H9 (cell line): ENCODE data around the gene BCO1. TPM values are rescaled to one million over a fixed set of nuclear protein-coding genes. Genes with fewer than 3 reads are reported as not detected.

ENCODE experiments used
- DNase-seq: peaks from one replicate; pipeline ENCODE4 v3.0.0-alpha.2; 2017
- H2AFZ ChIP-seq: one replicate; pipeline ENCODE4 v1.6.1; 2013; ENCODE audit warnings: mild to moderate bottlenecking, low read length, control low read depth, moderate library complexity
- H2AK5ac ChIP-seq: 2 replicates; pipeline ENCODE4 v1.6.1; 2013; ENCODE audit warnings: low read length, control low read depth, mixed read lengths; ENCODE audit not compliant: insufficient read length
- H2BK120ac ChIP-seq: one replicate; pipeline ENCODE4 v1.6.1; 2013; ENCODE audit warnings: low read depth, mild to moderate bottlenecking, low read length, control low read depth, inconsistent platforms; ENCODE audit not compliant: poor library complexity, severe bottlenecking
- H2BK12ac ChIP-seq: 2 replicates; pipeline ENCODE4 v1.6.1; 2013; ENCODE audit warnings: low read length, control low read depth, mixed read lengths, low read depth; ENCODE audit not compliant: insufficient read length
- H2BK15ac ChIP-seq: 2 replicates; pipeline ENCODE4 v1.6.1; 2013; ENCODE audit warnings: low read depth, low read length, control low read depth
- H2BK20ac ChIP-seq: one replicate; pipeline ENCODE4 v1.6.1; 2013; ENCODE audit warnings: low read depth, mild to moderate bottlenecking, low read length, control low read depth, inconsistent platforms; ENCODE audit not compliant: poor library complexity, severe bottlenecking
- H2BK5ac ChIP-seq: 2 replicates; pipeline ENCODE4 v1.6.1; 2013; ENCODE audit warnings: low read length, control low read depth, mixed read lengths; ENCODE audit not compliant: insufficient read length
- H3K14ac ChIP-seq: 2 replicates; pipeline ENCODE4 v1.6.1; 2013; ENCODE audit warnings: low read length, control low read depth; ENCODE audit not compliant: insufficient read depth
- H3K18ac ChIP-seq: 2 replicates; pipeline ENCODE4 v1.6.1; 2013; ENCODE audit warnings: low read depth, mild to moderate bottlenecking, mixed read lengths, low read length, control low read depth; ENCODE audit not compliant: insufficient read length
- H3K23ac ChIP-seq: 2 replicates; pipeline ENCODE4 v1.6.1; 2013; ENCODE audit warnings: low read length, control low read depth, mixed read lengths, low read depth; ENCODE audit not compliant: insufficient read length
- H3K23me2 ChIP-seq: 2 replicates; pipeline ENCODE4 v1.6.1; 2013; ENCODE audit warnings: low read depth, mild to moderate bottlenecking, mixed read lengths, low read length, control low read depth; ENCODE audit not compliant: insufficient read length, poor library complexity, severe bottlenecking
- H3K27ac ChIP-seq: 2 replicates; pipeline ENCODE4 v1.5.1; 2013; ENCODE audit warnings: low read length, control low read depth, mixed read lengths, low read depth; ENCODE audit not compliant: insufficient read length
- H3K27me3 ChIP-seq: 2 replicates; pipeline ENCODE4 v1.6.1; 2013; ENCODE audit warnings: low read length, control low read depth, inconsistent platforms; ENCODE audit not compliant: insufficient read depth
- H3K4ac ChIP-seq: 2 replicates; pipeline ENCODE4 v1.6.1; 2013; ENCODE audit warnings: low read depth, mild to moderate bottlenecking, control low read depth, inconsistent platforms, low read length, moderate library complexity
- H3K4me1 ChIP-seq: 2 replicates; pipeline ENCODE4 v1.6.1; 2013; ENCODE audit warnings: low read length, control low read depth, inconsistent platforms; ENCODE audit not compliant: insufficient read depth
- H3K4me2 ChIP-seq: 2 replicates; pipeline ENCODE4 v1.6.1; 2013; ENCODE audit warnings: low read length, control low read depth, mixed read lengths; ENCODE audit not compliant: insufficient read length, insufficient read depth
- H3K56ac ChIP-seq: 2 replicates; pipeline ENCODE4 v1.6.1; 2013; ENCODE audit warnings: low read depth, mild to moderate bottlenecking, mixed read lengths, low read length, control low read depth; ENCODE audit not compliant: insufficient read length
- H3K79me1 ChIP-seq: 2 replicates; pipeline ENCODE4 v1.6.1; 2013; ENCODE audit warnings: low read depth, mild to moderate bottlenecking, moderate library complexity, low read length, control low read depth, inconsistent platforms; ENCODE audit not compliant: insufficient read depth, poor library complexity, severe bottlenecking
- H3K79me2 ChIP-seq: 2 replicates; pipeline ENCODE4 v1.6.1; 2013; ENCODE audit warnings: low read length, control low read depth, inconsistent platforms; ENCODE audit not compliant: insufficient read depth
- H3K9ac ChIP-seq: 2 replicates; pipeline ENCODE4 v1.6.1; 2013; ENCODE audit warnings: low read length, control low read depth, mixed read lengths; ENCODE audit not compliant: insufficient read length; ENCODE audit errors: extremely low read depth
- H3K9me3 ChIP-seq: one replicate; pipeline ENCODE4 v1.6.1; 2013; ENCODE audit warnings: low read depth, low read length, inconsistent platforms; ENCODE audit not compliant: control insufficient read depth
- H3T11ph ChIP-seq: one replicate; pipeline ENCODE4 v1.6.1; 2013; ENCODE audit warnings: mild to moderate bottlenecking, low read length, control low read depth, inconsistent platforms
- H4K20me1 ChIP-seq: one replicate; pipeline ENCODE4 v1.6.1; 2013; ENCODE audit not compliant: control insufficient read depth, insufficient read length, insufficient read depth
- H4K5ac ChIP-seq: 2 replicates; pipeline ENCODE4 v1.6.1; 2013; ENCODE audit warnings: low read depth, mild to moderate bottlenecking, mixed read lengths, low read length, control low read depth; ENCODE audit not compliant: insufficient read length
- H4K8ac ChIP-seq: replicated peaks from 2 replicates; pipeline ENCODE4 v1.6.1; 2013; ENCODE audit warnings: low read length, control low read depth, mixed read lengths, low read depth; ENCODE audit not compliant: insufficient read length
- H4K91ac ChIP-seq: 2 replicates; pipeline ENCODE4 v1.6.1; 2013; ENCODE audit warnings: low read depth, mild to moderate bottlenecking, moderate library complexity, mixed read lengths, low read length, control low read depth; ENCODE audit not compliant: insufficient read length
- H3K27ac Mint-ChIP-seq, 3 experiments: 2 replicates in 2 of 3; 3 replicates in 1 of 3; pipeline ENCODE4 v1.8.0; 2020 to 2021; ENCODE audit warnings: mixed read lengths in 3 of 3, mild to moderate bottlenecking in 1 of 3, moderate library complexity in 1 of 3
- H3K27me3 Mint-ChIP-seq: 2 replicates; pipeline ENCODE4 v1.8.0; 2021; ENCODE audit warnings: low read depth, mild to moderate bottlenecking, moderate library complexity, mixed read lengths
- H3K36me3 Mint-ChIP-seq, 3 experiments: 2 replicates in 2 of 3; 3 replicates in 1 of 3; pipeline ENCODE4 v1.8.0; 2020 to 2021; ENCODE audit warnings: low read depth in 3 of 3, mixed read lengths in 3 of 3; ENCODE audit not compliant: insufficient read depth in 1 of 3
- H3K4me1 Mint-ChIP-seq, 2 experiments: 2 replicates each; pipeline ENCODE4 v1.8.0; 2020; ENCODE audit warnings: mixed read lengths in 2 of 2
- H3K4me3 Mint-ChIP-seq, 2 experiments: 2 replicates in 1 of 2; 3 replicates in 1 of 2; pipeline ENCODE4 v1.8.0; 2020 to 2021; ENCODE audit warnings: mild to moderate bottlenecking in 2 of 2, mixed read lengths in 2 of 2, moderate library complexity in 1 of 2
- H3K9me3 Mint-ChIP-seq, 2 experiments: 2 replicates in 1 of 2; 3 replicates in 1 of 2; pipeline ENCODE4 v1.8.0; 2020; ENCODE audit warnings: mild to moderate bottlenecking in 2 of 2, mixed read lengths in 2 of 2, moderate library complexity in 1 of 2
- CTCF ChIP-seq: fragments of 200-600 bp; sonication (generic); conservative IDR thresholded peaks from 3 replicates; pipeline ENCODE4 v1.8.0; 2021; ENCODE audit warnings: antibody characterized with exemption, mild to moderate bottlenecking
- WGBS: extraction: QIAGEN DNeasy Blood & Tissue Kit; methylation state at CpG from one replicate; pipeline ENCODE4 v1.1.7; 2013; ENCODE audit warnings: missing lambda C conversion rate, low lambda C conversion rate, mixed read lengths; ENCODE audit not compliant: insufficient read length; ENCODE audit errors: extremely low coverage; 5-methylcytosine and 5-hydroxymethylcytosine counted together
- total RNA-seq: library from RNA; stranded (reverse); gene quantifications from 2 replicates; pipeline ENCODE4 v1.2.1, GENCODE V29; 2021

The BCO1 gene
- total RNA-seq, 1 experiment from 2014 or later, result not detected

- peaks cover 3 to 7% of the 10 kb centered on the region in 2 experiments; a peak in 1 of 4 replicates for H3K4me1 Mint-ChIP-seq
- H3K4me1 ChIP-seq, result no peaks in the 10 kb centered on the region
Observed at GRCh38 chr16:81324808-81325207, 86.3 kb downstream of the BCO1 start.

More at GRCh38 chr16:81324808-81325207, 86.3 kb downstream of the BCO1 start:
- DNase-seq, result no peak
- H3K27ac Mint-ChIP-seq, result no peak overlapping the region
- no peak overlapping the region for H3K4ac ChIP-seq
- no peak overlapping the region for H2BK12ac ChIP-seq
- H2AFZ ChIP-seq, result no peak overlapping the region
- no peaks in the 10 kb centered on the region for H3K9me3 Mint-ChIP-seq
- H3K9ac ChIP-seq, result no peak overlapping the region
- no peak overlapping the region for H2BK5ac ChIP-seq
- H4K20me1 ChIP-seq, result peaks cover 3% of the 10 kb centered on the region
- H3K23me2 ChIP-seq, result no peaks in the 10 kb centered on the region
- H2BK20ac ChIP-seq, result no peak overlapping the region
- H3K4me3 Mint-ChIP-seq, result no peak overlapping the region
- no peak overlapping the region for H3K4me2 ChIP-seq
- no peak overlapping the region for H3K23ac ChIP-seq
- H4K5ac ChIP-seq, result no peak overlapping the region
- no peaks in the 10 kb centered on the region for H3K27me3 Mint-ChIP-seq
- H3K18ac ChIP-seq, result no peak overlapping the region
- no peak overlapping the region for H3K27ac ChIP-seq
- H3K56ac ChIP-seq, result no peak overlapping the region
- WGBS, result no CpG with 5 or more reads among the region's 6 CpGs
- no peak overlapping the region for H4K8ac ChIP-seq
- H3K79me1 ChIP-seq, result peaks cover 9% of the 10 kb centered on the region
- TF ChIP-seq CTCF, result no peak
- no peak overlapping the region for H3T11ph ChIP-seq
- peaks cover 0 to 3% (median 2%) of the 10 kb centered on the region in 3 experiments; a peak in 3 of 7 replicates for H3K36me3 Mint-ChIP-seq
- no peak overlapping the region for H2BK120ac ChIP-seq
- H3K14ac ChIP-seq, result no peak overlapping the region
- H4K91ac ChIP-seq, result no peak overlapping the region
- H3K9me3 ChIP-seq, result no peaks in the 10 kb centered on the region
- H2BK15ac ChIP-seq, result no peak overlapping the region
- no peak overlapping the region for H2AK5ac ChIP-seq
- H3K27me3 ChIP-seq, result no peaks in the 10 kb centered on the region
- peaks cover 14% of the 10 kb centered on the region; the same call in 1 of the 2 replicates for H3K79me2 ChIP-seq
